HEK293T (cell line): ENCODE results near the gene GPR37L1.
"Not testable (repeated sequence)": the region's sequence is repeated elsewhere in the genome, so short reads cannot be mapped to it uniquely, and the experiment has no call there.

Source experiments
- CTCF ChIA-PET: fragments of 350-600 bp; formaldehyde crosslinking; extraction: SDS; loops from one replicate; lab custom pipeline; 2021; ENCODE audit warnings: antibody characterized with exemption, inconsistent platforms; lab: Yijun Ruan, JAX
- POLR2A ChIA-PET: fragments of 350-600 bp; formaldehyde crosslinking; extraction: SDS; loops from one replicate; lab custom pipeline; 2020; ENCODE audit warnings: antibody characterized with exemption, inconsistent platforms; lab: Yijun Ruan, JAX
- DNase-seq: peaks from one replicate; pipeline ENCODE4 v3.0.0; 2012; ENCODE audit warnings: mixed read lengths; ENCODE audit errors: extremely low spot score
- ARNT ChIP-seq: fragments of 450-650 bp; IDR thresholded peaks from 2 replicates; pipeline ENCODE4 v1.6.1; 2017; ENCODE audit warnings: mild to moderate bottlenecking
- BHLHE40 ChIP-seq: fragments of 450-650 bp; IDR thresholded peaks from 2 replicates; pipeline ENCODE4 v1.6.1; 2016; ENCODE audit warnings: mild to moderate bottlenecking, moderate library complexity, borderline replicate concordance
- CTBP1 ChIP-seq: fragments of 450-650 bp; IDR thresholded peaks from 2 replicates; pipeline ENCODE4 v1.6.1; 2016; ENCODE audit warnings: borderline replicate concordance
- ELF4 ChIP-seq: fragments of 450-650 bp; IDR thresholded peaks from 2 replicates; pipeline ENCODE4 v1.6.1; 2017; ENCODE audit warnings: antibody characterized with exemption
- FOXA1 ChIP-seq: fragments of 450-650 bp; IDR thresholded peaks from 2 replicates; pipeline ENCODE4 v1.6.1; 2016; ENCODE audit warnings: mild to moderate bottlenecking
- FOXK2 ChIP-seq: fragments of 450-650 bp; IDR thresholded peaks from 2 replicates; pipeline ENCODE4 v1.6.1; 2016; ENCODE audit warnings: mild to moderate bottlenecking
- FOXM1 ChIP-seq: fragments of 450-650 bp; IDR thresholded peaks from 2 replicates; pipeline ENCODE4 v1.6.1; 2017; ENCODE audit warnings: mild to moderate bottlenecking, borderline replicate concordance
- HDGF ChIP-seq: fragments of 450-650 bp; IDR thresholded peaks from 2 replicates; pipeline ENCODE4 v1.6.1; 2017; ENCODE audit warnings: antibody characterized with exemption, borderline replicate concordance
- L3MBTL2 ChIP-seq: fragments of 450-650 bp; conservative IDR thresholded peaks from 2 replicates; pipeline ENCODE4 v1.6.1; 2016; ENCODE audit warnings: mild to moderate bottlenecking
- LEF1 ChIP-seq: fragments of 450-650 bp; IDR thresholded peaks from 2 replicates; pipeline ENCODE4 v1.6.1; 2017; ENCODE audit warnings: mild to moderate bottlenecking, borderline replicate concordance
- NFRKB ChIP-seq: fragments of 450-650 bp; IDR thresholded peaks from 2 replicates; pipeline ENCODE4 v1.6.1; 2016; ENCODE audit warnings: mild to moderate bottlenecking, moderate library complexity
- SP1 ChIP-seq: fragments of 450-650 bp; IDR thresholded peaks from 2 replicates; pipeline ENCODE4 v1.6.1; 2017
- SUZ12 ChIP-seq: fragments of 450-650 bp; IDR thresholded peaks from 2 replicates; pipeline ENCODE4 v1.6.1; 2016; ENCODE audit warnings: mild to moderate bottlenecking
- TARDBP ChIP-seq: fragments of 450-650 bp; IDR thresholded peaks from 2 replicates; pipeline ENCODE4 v1.6.1; 2016
- ZNF384 ChIP-seq: fragments of 450-650 bp; IDR thresholded peaks from 2 replicates; pipeline ENCODE4 v1.6.1; 2016
- TF ChIP-seq, protein P1 (sequence below): fragments of 450-650 bp; IDR thresholded peaks from 2 replicates; pipeline ENCODE4 v1.6.1; 2016

Gene GPR37L1

DNA sequence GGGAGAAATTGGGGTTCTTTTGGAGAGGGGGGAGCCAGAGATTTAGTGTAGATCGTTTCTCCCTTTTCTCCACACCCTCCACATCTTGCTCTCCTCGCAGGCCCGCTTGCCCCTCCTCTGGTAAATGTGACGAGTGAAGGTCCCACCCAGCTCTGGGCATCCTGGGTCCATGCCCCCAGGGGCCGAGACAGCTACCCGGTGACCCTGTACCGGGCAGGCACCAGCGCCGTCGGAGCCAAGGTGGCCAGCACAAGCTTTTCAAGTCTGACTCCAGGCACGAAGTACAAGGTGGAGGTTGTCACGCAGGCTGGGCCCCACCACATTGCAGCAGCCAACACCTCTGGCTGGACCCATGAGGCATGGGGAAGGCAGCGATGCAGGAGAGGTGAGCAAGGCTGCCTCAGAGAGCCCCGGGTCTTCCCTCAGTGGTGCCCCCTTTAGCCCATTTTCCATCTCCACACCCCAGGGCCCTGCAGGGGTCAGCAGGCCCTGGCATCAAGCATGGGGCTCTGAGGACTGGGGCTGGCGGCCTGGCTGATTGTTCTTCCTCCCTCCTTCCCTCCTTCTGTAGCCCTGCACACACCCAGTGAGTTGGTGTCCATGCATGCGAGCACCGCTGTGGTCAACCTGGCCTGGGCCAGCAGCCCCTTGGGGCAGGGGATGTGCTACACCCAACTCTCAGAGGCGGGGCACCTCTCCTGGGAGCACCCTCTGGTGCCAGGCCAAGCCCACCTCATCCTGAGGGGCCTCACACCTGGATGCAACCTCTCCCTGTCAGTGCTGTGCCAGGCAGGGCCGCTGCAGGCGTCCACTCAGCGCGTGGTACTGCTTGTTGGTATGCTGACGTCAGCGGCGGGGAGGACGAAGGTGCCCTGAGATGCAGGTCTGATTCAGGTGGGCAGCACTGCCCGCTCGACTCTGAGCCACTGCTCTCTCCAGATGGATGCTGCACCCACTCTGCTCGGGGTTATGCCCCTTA, 54.5 kb downstream of the GPR37L1 start:
- no peak for DNase-seq
- no peak for TF ChIP-seq FOXA1
- no peak for TF ChIP-seq CTBP1
- TF ChIP-seq NFRKB: no peak
- TF ChIP-seq LEF1: no peak
- TF ChIP-seq, protein P1, sequence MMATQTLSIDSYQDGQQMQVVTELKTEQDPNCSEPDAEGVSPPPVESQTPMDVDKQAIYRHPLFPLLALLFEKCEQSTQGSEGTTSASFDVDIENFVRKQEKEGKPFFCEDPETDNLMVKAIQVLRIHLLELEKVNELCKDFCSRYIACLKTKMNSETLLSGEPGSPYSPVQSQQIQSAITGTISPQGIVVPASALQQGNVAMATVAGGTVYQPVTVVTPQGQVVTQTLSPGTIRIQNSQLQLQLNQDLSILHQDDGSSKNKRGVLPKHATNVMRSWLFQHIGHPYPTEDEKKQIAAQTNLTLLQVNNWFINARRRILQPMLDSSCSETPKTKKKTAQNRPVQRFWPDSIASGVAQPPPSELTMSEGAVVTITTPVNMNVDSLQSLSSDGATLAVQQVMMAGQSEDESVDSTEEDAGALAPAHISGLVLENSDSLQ: no peak
- TF ChIP-seq SUZ12: no peak
- no peak for TF ChIP-seq ARNT
- TF ChIP-seq BHLHE40: no peak
- no peak for TF ChIP-seq ZNF384
- no peak for TF ChIP-seq ELF4
- TF ChIP-seq TARDBP: no peak
- TF ChIP-seq FOXK2: no peak
- no peak for TF ChIP-seq L3MBTL2
- TF ChIP-seq FOXM1: no peak
- ChIA-PET POLR2A (no interaction called here), CTCF (interaction anchor here (1.0 to 1.3 kb wide), 2 partner anchors 9 to 22 kb away, joined by 3 to 4 read pairs; no protein-coding TSS in a partner anchor)

GRCh38 chr1:202179828-202180750, 57.4 kb downstream of the GPR37L1 start:
- no peak for TF ChIP-seq SP1
- no peak for DNase-seq
- ChIA-PET POLR2A (interaction anchor here (1.3 kb wide), 1 partner anchor 162 kb away, joined by 6 read pairs; the partner anchor contains the start of gene UBE2T), CTCF (interaction anchor here (1.2 to 2.0 kb wide), 2 partner anchors 9 to 13 kb away, joined by 4 to 12 read pairs; no protein-coding TSS in a partner anchor)

GRCh38 chr1:202180751-202181139, 58.0 kb downstream of the GPR37L1 start:
- DNase-seq: not testable (repeated sequence)
- ChIA-PET CTCF (interaction anchor here (1.2 to 2.0 kb wide), 2 partner anchors 8 to 12 kb away, joined by 4 to 12 read pairs; no protein-coding TSS in a partner anchor), POLR2A (interaction anchor here (1.3 kb wide), 1 partner anchor 161 kb away, joined by 6 read pairs; the partner anchor contains the start of gene UBE2T)

DNA sequence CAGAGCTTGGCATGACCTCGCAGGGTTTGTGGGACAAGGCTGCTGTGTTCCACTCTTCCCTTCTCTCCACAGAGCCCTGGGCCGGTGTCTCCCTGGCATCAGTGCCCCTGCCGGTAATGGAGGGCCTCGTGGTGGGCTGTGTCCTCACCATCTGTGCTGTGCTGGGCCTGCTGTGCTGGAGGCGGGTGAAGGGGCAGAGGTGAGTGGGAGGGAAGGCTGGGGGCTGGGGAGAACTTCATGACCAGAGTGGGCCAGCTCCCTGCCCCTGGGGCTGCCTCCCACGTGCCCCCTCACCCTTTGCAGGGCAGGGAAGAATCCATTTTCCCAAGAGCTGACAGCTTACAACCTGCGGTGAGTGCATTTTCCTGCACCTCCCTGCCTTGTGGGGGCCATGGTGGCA, 58.9 kb downstream of the GPR37L1 start:
- ChIA-PET CTCF (no interaction called here), POLR2A (no interaction called here)
- TF ChIP-seq FOXK2: no peak
- no peak for TF ChIP-seq HDGF
- TF ChIP-seq SUZ12: no peak
- no peak for TF ChIP-seq FOXA1
- no peak for DNase-seq

- no peak for TF ChIP-seq ELF4
- TF ChIP-seq TARDBP: no peak
- TF ChIP-seq LEF1: no peak
- no peak for TF ChIP-seq SUZ12
- TF ChIP-seq NFRKB: no peak
- no peak for TF ChIP-seq SP1
- no peak for TF ChIP-seq BHLHE40
- TF ChIP-seq ZNF384: no peak
- no peak for TF ChIP-seq FOXA1
- no peak for TF ChIP-seq FOXM1
- TF ChIP-seq L3MBTL2: no peak
- no peak for TF ChIP-seq FOXK2
- no peak for TF ChIP-seq CTBP1
- TF ChIP-seq HDGF: no peak
- TF ChIP-seq ARNT: no peak
- TF ChIP-seq, protein P1: no peak
- ChIA-PET CTCF (no interaction called here), POLR2A (no interaction called here)
- no peak for DNase-seq
These were observed 59.5 kb downstream of the GPR37L1 start for GRCh38 chr1:202182040-202182877.
